B cell (primary cell): ENCODE data around the gene GOLGA6L10. TPM values are rescaled to one million over a fixed set of nuclear protein-coding genes. Genes with fewer than 3 reads are reported as not detected.
"Not testable (repeated sequence)": the region's sequence is repeated elsewhere in the genome, so short reads cannot be mapped to it uniquely, and the experiment has no call there.

Source experiments
- ATAC-seq: fragments of 200-7000 bp; cut with Tn5 transposase; one replicate; pipeline ENCODE4 v1.10.0; 2021; ENCODE audit warnings: low read depth, mild to moderate bottlenecking, moderate number of reproducible peaks, moderate library complexity
- CTCF ChIA-PET: fragments of 350-600 bp; sonication (Branson Sonifier 250); formaldehyde crosslinking; loops from one replicate; lab custom pipeline; 2021; ENCODE audit warnings: antibody characterized with exemption, inconsistent platforms; lab: Charles Lee
- POLR2A ChIA-PET: fragments of 350-600 bp; sonication (Branson Sonifier 250); formaldehyde crosslinking; loops from one replicate; lab custom pipeline; 2021; ENCODE audit warnings: antibody characterized with exemption; lab: Charles Lee
- DNase-seq: peaks from one replicate; pipeline ENCODE4 v3.0.0; 2013
- H2AFZ ChIP-seq: 2 replicates; pipeline ENCODE4 v1.6.1; 2012; ENCODE audit warnings: mild to moderate bottlenecking, low read depth, low read length; ENCODE audit not compliant: insufficient read depth, poor library complexity, severe bottlenecking
- H3K27ac ChIP-seq, 2 donors: 1 replicate in 1 of 2; 2 replicates in 1 of 2; pipeline ENCODE4 v1.5.1; 2012 to 2013; ENCODE audit warnings: low read length in 2 of 2, mild to moderate bottlenecking in 2 of 2, moderate library complexity in 1 of 2
- H3K27me3 ChIP-seq, 4 experiments: fragments of 200-600 bp in 1 of 4; sonication (generic) in 1 of 4; replicated peaks in 1 of 4; 1 replicate in 2 of 4; 2 replicates in 2 of 4; pipeline versions ENCODE4 v1.6.1 to v1.7.0; 2013 to 2016; ENCODE audit warnings: low read length in 3 of 4, mild to moderate bottlenecking in 2 of 4, mixed read lengths in 1 of 4, moderate library complexity in 1 of 4; ENCODE audit not compliant: insufficient read depth in 4 of 4, control insufficient read depth in 3 of 4; ENCODE audit errors: control extremely low read depth in 1 of 4
- H3K36me3 ChIP-seq, 2 experiments: replicated peaks in 1 of 2; 1 replicate in 1 of 2; 2 replicates in 1 of 2; pipeline versions ENCODE4 v1.6.1 to v1.7.1; 2013; ENCODE audit warnings: low read length in 1 of 2; ENCODE audit not compliant: insufficient read depth in 2 of 2, control insufficient read depth in 1 of 2; ENCODE audit errors: control extremely low read depth in 1 of 2, extremely low read depth in 1 of 2
- H3K4me1 ChIP-seq, 2 donors: fragments of 200-600 bp in 1 of 2; sonication (generic) in 1 of 2; 1 replicate in 1 of 2; 2 replicates in 1 of 2; pipeline versions ENCODE4 v1.5.1 to v1.6.1; 2013 to 2017; ENCODE audit warnings: low read length in 2 of 2; ENCODE audit not compliant: control insufficient read depth in 2 of 2, insufficient read depth in 2 of 2
- H3K4me2 ChIP-seq: replicated peaks from 2 replicates; pipeline ENCODE3; 2012; ENCODE audit warnings: mild to moderate bottlenecking, low read depth, low read length; ENCODE audit not compliant: poor library complexity, severe bottlenecking
- H3K4me3 ChIP-seq, 5 experiments: fragments of 200-600 bp in 1 of 5; sonication (generic) in 1 of 5; 1 replicate in 3 of 5; 2 replicates in 2 of 5; pipeline versions ENCODE4 v1.5.1 to v1.7.0; 2011 to 2016; ENCODE audit warnings: low read length in 4 of 5, mild to moderate bottlenecking in 4 of 5, low read depth in 2 of 5, control low read depth in 1 of 5, moderate library complexity in 1 of 5; ENCODE audit not compliant: insufficient read depth in 1 of 5; ENCODE audit errors: control extremely low read depth in 1 of 5, extremely low read depth in 1 of 5
- H3K79me2 ChIP-seq: fragments of 200-600 bp; sonication (generic); one replicate; pipeline ENCODE4 v1.6.0; 2016; ENCODE audit warnings: low read length; ENCODE audit not compliant: control insufficient read depth, insufficient read depth
- H3K9ac ChIP-seq: fragments of 200-600 bp; sonication (generic); 2 replicates; pipeline ENCODE4 v1.6.1; 2017; ENCODE audit warnings: mild to moderate bottlenecking, low read length, moderate library complexity
- H3K9me3 ChIP-seq, 3 donors: one replicate each; pipeline versions ENCODE4 v1.6.1 to v1.7.1; 2013; ENCODE audit warnings: low read length in 2 of 3; ENCODE audit not compliant: control insufficient read depth in 2 of 3, insufficient read depth in 1 of 3; ENCODE audit errors: control extremely low read depth in 1 of 3
- H4K20me1 ChIP-seq: 2 replicates; pipeline ENCODE4 v1.6.0; 2012; ENCODE audit warnings: mild to moderate bottlenecking, low read length; ENCODE audit not compliant: insufficient read depth, control insufficient read depth, poor library complexity, severe bottlenecking
- H3K27ac Mint-ChIP-seq: one replicate; pipeline ENCODE4 v1.8.0; 2021; ENCODE audit warnings: mixed read lengths
- H3K27me3 Mint-ChIP-seq: one replicate; pipeline ENCODE4 v1.8.0; 2021; ENCODE audit warnings: mixed read lengths
- H3K4me1 Mint-ChIP-seq: one replicate; pipeline ENCODE4 v1.8.0; 2021; ENCODE audit warnings: mixed read lengths
- H3K4me3 Mint-ChIP-seq: one replicate; pipeline ENCODE4 v1.8.0; 2021; ENCODE audit warnings: mixed read lengths
- H3K9me3 Mint-ChIP-seq: one replicate; pipeline ENCODE4 v1.8.0; 2022; ENCODE audit warnings: mixed read lengths; ENCODE audit not compliant: insufficient read depth
- EZH2 ChIP-seq: IDR thresholded peaks from 2 replicates; pipeline ENCODE4 v1.6.1; 2012; ENCODE audit warnings: borderline replicate concordance, low read depth, mild to moderate bottlenecking, moderate library complexity, low read length; ENCODE audit not compliant: insufficient read depth, poor library complexity, severe bottlenecking
- WGBS: methylation state at CpG from one replicate; pipeline ENCODE4 v1.1.5; 2013; ENCODE audit warnings: missing lambda C conversion rate; ENCODE audit not compliant: insufficient coverage; 5-methylcytosine and 5-hydroxymethylcytosine counted together
- intact Hi-C: fragments of 100-400 bp; cut with micrococcal nuclease; formaldehyde crosslinking; loops from one replicate; pipeline ENCODE4 v1.10.0; 2022
- polyA plus RNA-seq: library from polyadenylated mRNA; depleted of rRNA; stranded (reverse); fragments of >200 nt; gene quantifications from 2 replicates; pipeline ENCODE4 v1.2.3, GENCODE V29; 2012
- total RNA-seq, 2 donors: library from RNA; stranded (reverse); fragments of 120-200 nt in 1 of 2; gene quantifications; 1 replicate in 1 of 2; 2 replicates in 1 of 2; pipeline versions ENCODE4 v1.2.3 to v1.2.4, GENCODE V29; 2013 to 2022
- TF ChIP-seq, protein P1 (sequence below): fragments of 200-600 bp; IDR thresholded peaks from one replicate; pipeline ENCODE4 v1.8.0; 2022; ENCODE audit warnings: antibody characterized with exemption, mild to moderate bottlenecking

Gene GOLGA6L10
- total and polyA plus RNA-seq, 2 donors (not counting 1 experiment from before 2014, with no cell fraction given) = 0.73 to 1.1 TPM

DNA sequence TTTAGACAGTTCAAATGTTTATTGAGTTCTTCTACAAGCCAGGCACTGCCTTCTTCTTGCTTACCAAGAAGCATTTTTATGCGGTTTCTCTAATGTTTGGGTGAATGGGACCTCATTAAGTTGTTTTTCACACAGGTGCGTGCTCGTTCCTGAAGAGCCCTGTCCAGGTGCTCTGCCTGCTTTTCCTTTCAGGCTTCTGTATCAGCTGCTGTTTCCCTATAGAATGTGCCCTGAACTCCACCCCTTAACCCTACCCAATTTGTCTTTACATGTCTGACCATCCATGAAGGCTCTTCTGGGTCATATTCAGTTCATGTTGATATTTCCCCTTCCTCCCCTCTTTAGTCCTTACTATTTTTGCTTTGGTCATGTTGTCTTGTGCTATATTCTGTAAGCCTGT, 22.4 kb upstream of the GOLGA6L10 start:
- Histone ChIP-seq H3K79me2 (peaks cover 6% of the 10 kb centered on the region), H3K27ac (no peak overlapping the region), H3K4me2 (no peak overlapping the region), H3K9ac (no peak overlapping the region), H3K4me3 (no peak overlapping the region), H3K27me3 (no peaks in the 10 kb centered on the region), H3K36me3 (no peaks in the 10 kb centered on the region), H2AFZ (no peak overlapping the region), H4K20me1 (no peaks in the 10 kb centered on the region), H3K9me3 (no peaks in the 10 kb centered on the region), H3K4me1 (peaks cover 0 to 5% of the 10 kb centered on the region in 2 donors)
- ATAC-seq (no peak), DNase-seq (no peak)
- TF ChIP-seq, protein P1, sequence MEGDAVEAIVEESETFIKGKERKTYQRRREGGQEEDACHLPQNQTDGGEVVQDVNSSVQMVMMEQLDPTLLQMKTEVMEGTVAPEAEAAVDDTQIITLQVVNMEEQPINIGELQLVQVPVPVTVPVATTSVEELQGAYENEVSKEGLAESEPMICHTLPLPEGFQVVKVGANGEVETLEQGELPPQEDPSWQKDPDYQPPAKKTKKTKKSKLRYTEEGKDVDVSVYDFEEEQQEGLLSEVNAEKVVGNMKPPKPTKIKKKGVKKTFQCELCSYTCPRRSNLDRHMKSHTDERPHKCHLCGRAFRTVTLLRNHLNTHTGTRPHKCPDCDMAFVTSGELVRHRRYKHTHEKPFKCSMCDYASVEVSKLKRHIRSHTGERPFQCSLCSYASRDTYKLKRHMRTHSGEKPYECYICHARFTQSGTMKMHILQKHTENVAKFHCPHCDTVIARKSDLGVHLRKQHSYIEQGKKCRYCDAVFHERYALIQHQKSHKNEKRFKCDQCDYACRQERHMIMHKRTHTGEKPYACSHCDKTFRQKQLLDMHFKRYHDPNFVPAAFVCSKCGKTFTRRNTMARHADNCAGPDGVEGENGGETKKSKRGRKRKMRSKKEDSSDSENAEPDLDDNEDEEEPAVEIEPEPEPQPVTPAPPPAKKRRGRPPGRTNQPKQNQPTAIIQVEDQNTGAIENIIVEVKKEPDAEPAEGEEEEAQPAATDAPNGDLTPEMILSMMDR = no peak
- TF ChIP-seq EZH2 = no peak
- ChIA-PET POLR2A (no interaction called here), CTCF (no interaction called here)
- intact Hi-C loops = no loop called here
- Mint-ChIP-seq H3K27ac (no peak overlapping the region), H3K4me3 (no peak overlapping the region), H3K4me1 (peaks cover 6% of the 10 kb centered on the region), H3K27me3 (no peaks in the 10 kb centered on the region), H3K9me3 (no peaks in the 10 kb centered on the region)
- 100% methylated on average over 1 of the region's 3 CpGs for WGBS

DNA sequence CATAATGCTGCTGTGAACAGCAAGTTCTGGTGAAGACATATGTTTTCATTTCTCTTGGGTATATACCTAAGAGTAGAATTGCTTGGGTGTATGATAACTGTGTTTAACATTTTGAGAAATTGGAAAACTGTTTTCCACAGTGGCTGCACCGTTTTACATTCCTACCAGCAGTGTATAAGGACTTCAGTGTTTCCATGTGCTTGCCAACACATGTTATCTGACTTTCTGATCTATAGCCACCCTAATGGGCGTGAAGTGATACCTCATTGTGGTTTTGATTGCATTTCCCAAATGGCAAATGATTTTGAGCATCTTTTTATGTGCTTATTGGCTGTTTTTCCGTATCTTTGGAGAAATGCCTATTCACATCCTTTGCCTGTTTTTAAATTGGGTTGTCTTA, 18.5 kb upstream of the GOLGA6L10 start:
- H3K36me3 ChIP-seq, H3K27me3 ChIP-seq, H4K20me1 ChIP-seq, H3K4me1 Mint-ChIP-seq, H2AFZ ChIP-seq, H3K79me2 ChIP-seq, intact Hi-C loops, H3K4me2 ChIP-seq, ATAC-seq, H3K27ac Mint-ChIP-seq, CTCF ChIA-PET, H3K4me1 ChIP-seq, DNase-seq, H3K9ac ChIP-seq, H3K4me3 Mint-ChIP-seq, POLR2A ChIA-PET, H3K9me3 Mint-ChIP-seq, H3K4me3 ChIP-seq, H3K9me3 ChIP-seq, H3K27ac ChIP-seq, H3K27me3 Mint-ChIP-seq: not testable (repeated sequence)
- WGBS = no CpG with 5 or more reads among the region's 3 CpGs
